Cardiac muscle cell (in vitro differentiated cells and primary cell): ENCODE data around the gene ANXA5. TPM values are rescaled to one million over a fixed set of nuclear protein-coding genes. Genes with fewer than 3 reads are reported as not detected.

Experiments
- DNase-seq, 2 donors: peaks; one replicate each; pipeline versions ENCODE4 v3.0.0 to v3.0.0-alpha.2; 2010 to 2017; ENCODE audit warnings: low read depth in 1 of 2, low spot score in 1 of 2
- H3K27ac ChIP-seq: fragments of 200-600 bp; sonication (generic); 2 replicates; pipeline ENCODE4 v1.5.1; 2016
- H3K27me3 ChIP-seq: fragments of 200-600 bp; sonication (generic); 2 replicates; pipeline ENCODE4 v1.6.0; 2016; ENCODE audit warnings: control low read depth
- H3K36me3 ChIP-seq: fragments of 200-600 bp; sonication (generic); 2 replicates; pipeline ENCODE4 v1.5.1; 2016; ENCODE audit warnings: control low read depth
- H3K4me1 ChIP-seq: fragments of 200-600 bp; sonication (generic); 2 replicates; pipeline ENCODE4 v1.8.1; 2017; ENCODE audit warnings: low read depth, mild to moderate bottlenecking, mixed run types
- H3K4me3 ChIP-seq: fragments of 200-600 bp; sonication (generic); 2 replicates; pipeline ENCODE4 v1.5.1; 2016; ENCODE audit warnings: mild to moderate bottlenecking
- H3K9me3 ChIP-seq: fragments of 200-600 bp; sonication (generic); 2 replicates; pipeline ENCODE4 v1.5.1; 2017; ENCODE audit warnings: low read depth, mild to moderate bottlenecking, control low read depth
- CTCF ChIP-seq: IDR thresholded peaks from 2 replicates; pipeline ENCODE4 v1.5.1; 2012; ENCODE audit warnings: low read depth, mild to moderate bottlenecking, low read length
- polyA plus RNA-seq: library from polyadenylated mRNA; unstranded; fragments of >200 nt; fragmentation: Nextera tagmentation; extraction: Ambion mirVana; gene quantifications from 2 replicates; pipeline ENCODE4 v1.2.1, GENCODE V29; 2016
- total RNA-seq: library from RNA; depleted of rRNA; stranded (reverse); fragments of >200 nt; gene quantifications from 2 replicates; pipeline ENCODE4 v1.2.3, GENCODE V29; 2016

The ANXA5 gene
- total and polyA plus RNA-seq, 2 experiments from 2014 or later: 98.2 to 263 TPM

- Histone ChIP-seq H3K9me3 (no peaks in the 10 kb centered on the region), H3K27ac (no peak overlapping the region), H3K4me3 (no peak overlapping the region), H3K27me3 (no peaks in the 10 kb centered on the region), H3K4me1 (peaks cover 16% of the 10 kb centered on the region), H3K36me3 (no peaks in the 10 kb centered on the region)
- no peak for TF ChIP-seq CTCF
- DNase-seq: peak in 1 of 2 donors; percentile 1
These were observed 3.3 kb downstream of the ANXA5 start for GRCh38 chr4:121693450-121693849.

GRCh38 chr4:121692261-121692660 lies 4.5 kb downstream of the ANXA5 start:
- H3K27ac ChIP-seq: no peak overlapping the region

DNA sequence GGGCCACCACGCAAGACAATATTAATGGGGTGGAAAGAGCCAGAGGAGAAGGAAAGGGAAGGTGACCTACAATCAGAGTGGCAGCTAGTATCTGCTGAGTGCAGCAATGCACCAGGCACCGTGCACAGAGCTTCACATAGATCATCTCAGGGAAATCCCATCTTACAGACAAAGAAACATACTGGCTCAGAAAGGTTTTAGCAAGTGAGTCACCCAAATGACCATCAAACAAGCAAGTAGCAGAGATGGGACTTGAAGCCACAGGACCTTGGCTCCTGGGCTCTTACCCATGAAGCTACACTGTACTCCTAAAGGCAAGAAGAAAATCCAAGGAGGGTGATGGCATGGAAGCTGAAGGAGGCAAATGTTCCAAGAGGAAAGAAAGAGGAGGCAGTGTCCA lies 6.8 kb downstream of the ANXA5 start:
- no peaks in the 10 kb centered on the region for H3K9me3 ChIP-seq
- no peak overlapping the region for H3K4me3 ChIP-seq
- peaks cover 8% of the 10 kb centered on the region for H3K4me1 ChIP-seq
- H3K27ac ChIP-seq: no peak overlapping the region
- H3K27me3 ChIP-seq: no peaks in the 10 kb centered on the region
- peak in 1 of 2 donors; percentile 39 for DNase-seq
- H3K36me3 ChIP-seq: no peaks in the 10 kb centered on the region
- TF ChIP-seq CTCF: no peak

More at GRCh38 chr4:121692261-121692660, 4.5 kb downstream of the ANXA5 start:
- no peak for DNase-seq
- Histone ChIP-seq H3K4me3 (no peak overlapping the region), H3K9me3 (no peaks in the 10 kb centered on the region), H3K4me1 (peaks cover 16% of the 10 kb centered on the region), H3K36me3 (no peaks in the 10 kb centered on the region), H3K27me3 (no peaks in the 10 kb centered on the region)
- no peak for TF ChIP-seq CTCF

GRCh38 chr4:121688701-121689100 lies 8.1 kb downstream of the ANXA5 start:
- Histone ChIP-seq H3K27me3 (no peaks in the 10 kb centered on the region), H3K9me3 (no peaks in the 10 kb centered on the region), H3K36me3 (no peaks in the 10 kb centered on the region), H3K27ac (no peak overlapping the region), H3K4me3 (no peak overlapping the region), H3K4me1 (peaks cover 8% of the 10 kb centered on the region)
- TF ChIP-seq CTCF: no peak
- no peak for DNase-seq

GRCh38 chr4:121688261-121688660 lies 8.5 kb downstream of the ANXA5 start:
- DNase-seq: no peak
- Histone ChIP-seq H3K4me1 (peaks cover 4% of the 10 kb centered on the region), H3K9me3 (no peaks in the 10 kb centered on the region), H3K27ac (no peak overlapping the region), H3K27me3 (no peaks in the 10 kb centered on the region), H3K36me3 (peaks cover 3% of the 10 kb centered on the region), H3K4me3 (no peak overlapping the region)
- TF ChIP-seq CTCF: no peak

GRCh38 chr4:121686255-121686654 lies 10.5 kb downstream of the ANXA5 start:
- Histone ChIP-seq H3K4me3 (no peak overlapping the region), H3K27me3 (no peaks in the 10 kb centered on the region), H3K9me3 (no peaks in the 10 kb centered on the region), H3K4me1 (peaks cover 4% of the 10 kb centered on the region), H3K36me3 (peaks cover 15% of the 10 kb centered on the region), H3K27ac (no peak overlapping the region)
- TF ChIP-seq CTCF: no peak
- DNase-seq: no peak
